GM23248 (cell line): ENCODE data around the gene UNC13A.

ENCODE experiments used
- EZH2 ChIP-seq: fragments of 200-600 bp; sonication (generic); IDR thresholded peaks from 2 replicates; pipeline ENCODE4 v1.6.1; 2018; ENCODE audit warnings: antibody characterized with exemption, mild to moderate bottlenecking; ENCODE audit not compliant: insufficient read depth, poor library complexity, severe bottlenecking
- EZH2phosphoT487 ChIP-seq: fragments of 200-600 bp; sonication (generic); IDR thresholded peaks from 2 replicates; pipeline ENCODE4 v1.6.1; 2018; ENCODE audit warnings: antibody characterized with exemption, moderate library complexity, mild to moderate bottlenecking, low read depth; ENCODE audit not compliant: insufficient read depth

GRCh38 chr19:17678836-17679235 is 9.3 kb downstream of the UNC13A start:
- no peak for TF ChIP-seq EZH2phosphoT487
- no peak for TF ChIP-seq EZH2
